IMR-90 (cell line): ENCODE data around the gene CCDC74A. TPM values are rescaled to one million over a fixed set of nuclear protein-coding genes. Genes with fewer than 3 reads are reported as not detected.
"Not testable (repeated sequence)": the region's sequence is repeated elsewhere in the genome, so short reads cannot be mapped to it uniquely, and the experiment has no call there.

Experiments
- ATAC-seq: fragments of 200-7000 bp; cut with Tn5 transposase; 2 replicates; pipeline ENCODE4 v1.9.1; 2020; ENCODE audit warnings: low read depth, mild to moderate bottlenecking, moderate library complexity
- BruUV-seq: library from RNA; stranded (reverse); fragments of 400-500 nt; replicated peaks from 2 replicates; lab custom pipeline; 2021; lab: Mats Ljungman, UMichigan
- CTCF ChIA-PET: fragments of 300-600 bp; formaldehyde crosslinking; extraction: SDS; loops from one replicate; lab custom pipeline; 2021; ENCODE audit warnings: antibody characterized with exemption; lab: Yijun Ruan, JAX
- POLR2A ChIA-PET: fragments of 300-600 bp; sonication (Branson Sonifier 250); formaldehyde crosslinking; loops from one replicate; lab custom pipeline; 2022; ENCODE audit warnings: antibody characterized with exemption; ENCODE audit not compliant: unreplicated experiment; lab: Charles Lee
- DNase-seq: peaks from one replicate; pipeline ENCODE4 v3.0.0; 2013
- H2AFZ ChIP-seq: replicated peaks from 2 replicates; pipeline ENCODE3; 2013; ENCODE audit warnings: low read length, mild to moderate bottlenecking; ENCODE audit not compliant: poor library complexity
- H2AK5ac ChIP-seq: 2 replicates; pipeline ENCODE4 v1.6.1; 2013; ENCODE audit warnings: low read depth, low read length, inconsistent platforms
- H2AK9ac ChIP-seq: replicated peaks from 2 replicates; pipeline ENCODE3; 2013; ENCODE audit warnings: mild to moderate bottlenecking, low read depth, low read length, moderate library complexity; ENCODE audit not compliant: poor library complexity
- H2BK120ac ChIP-seq: 2 replicates; pipeline ENCODE4 v1.6.1; 2013; ENCODE audit warnings: low read depth, low read length, inconsistent platforms
- H2BK15ac ChIP-seq: 3 replicates; pipeline ENCODE4 v1.6.1; 2013; ENCODE audit warnings: low read depth, low read length, inconsistent platforms
- H2BK20ac ChIP-seq: 2 replicates; pipeline ENCODE4 v1.6.1; 2013; ENCODE audit warnings: low read depth, mild to moderate bottlenecking, inconsistent platforms, low read length, moderate library complexity
- H2BK5ac ChIP-seq: 2 replicates; pipeline ENCODE4 v1.6.1; 2013; ENCODE audit warnings: mild to moderate bottlenecking, low read depth, low read length, inconsistent platforms; ENCODE audit not compliant: poor library complexity, severe bottlenecking
- H3K14ac ChIP-seq: replicated peaks from 2 replicates; pipeline ENCODE4 v1.6.1; 2013; ENCODE audit warnings: low read depth, low read length, inconsistent platforms
- H3K18ac ChIP-seq: 2 replicates; pipeline ENCODE4 v1.6.1; 2013; ENCODE audit warnings: low read depth, low read length, control low read depth
- H3K23ac ChIP-seq: 2 replicates; pipeline ENCODE4 v1.6.1; 2013; ENCODE audit warnings: low read depth, low read length, inconsistent platforms
- H3K27ac ChIP-seq: 2 replicates; pipeline ENCODE4 v1.5.1; 2013; ENCODE audit warnings: mild to moderate bottlenecking, control low read depth, low read length; ENCODE audit not compliant: insufficient read depth
- H3K27me3 ChIP-seq: 2 replicates; pipeline ENCODE4 v1.6.1; 2013; ENCODE audit warnings: low read length; ENCODE audit not compliant: control insufficient read depth, insufficient read depth
- H3K36me3 ChIP-seq: 2 replicates; pipeline ENCODE4 v1.6.1; 2013; ENCODE audit warnings: low read length, mixed read lengths; ENCODE audit not compliant: control insufficient read depth, insufficient read depth
- H3K4ac ChIP-seq: 2 replicates; pipeline ENCODE4 v1.6.1; 2013; ENCODE audit warnings: low read depth, low read length, inconsistent platforms
- H3K4me1 ChIP-seq: 2 replicates; pipeline ENCODE4 v1.6.1; 2013; ENCODE audit warnings: low read length, mixed read lengths; ENCODE audit not compliant: control insufficient read depth, insufficient read depth
- H3K4me2 ChIP-seq: 2 replicates; pipeline ENCODE4 v1.6.1; 2013; ENCODE audit warnings: low read depth, mild to moderate bottlenecking, control low read depth, low read length, moderate library complexity
- H3K4me3 ChIP-seq: 2 replicates; pipeline ENCODE4 v1.5.1; 2013; ENCODE audit warnings: low read depth, mild to moderate bottlenecking, control low read depth, low read length, moderate library complexity; ENCODE audit not compliant: insufficient read depth
- H3K56ac ChIP-seq: 2 replicates; pipeline ENCODE4 v1.6.1; 2013; ENCODE audit warnings: low read length, inconsistent platforms; ENCODE audit not compliant: insufficient read depth; ENCODE audit errors: extremely low read depth
- H3K79me1 ChIP-seq, 2 experiments: 2 replicates each; pipeline ENCODE4 v1.6.1; 2013; ENCODE audit warnings: low read length in 2 of 2, inconsistent platforms in 1 of 2, low read depth in 1 of 2
- H3K9ac ChIP-seq: 2 replicates; pipeline ENCODE4 v1.6.1; 2013; ENCODE audit warnings: low read depth, low read length, control low read depth
- H3K9me1 ChIP-seq: 2 replicates; pipeline ENCODE4 v1.6.1; 2013; ENCODE audit warnings: low read length, inconsistent platforms; ENCODE audit not compliant: insufficient read depth
- H3K9me3 ChIP-seq: 2 replicates; pipeline ENCODE4 v1.6.1; 2013; ENCODE audit warnings: low read length; ENCODE audit not compliant: control insufficient read depth, insufficient read depth
- H4K20me1 ChIP-seq: 2 replicates; pipeline ENCODE4 v1.6.1; 2013; ENCODE audit warnings: low read length, inconsistent platforms; ENCODE audit not compliant: insufficient read depth
- H4K5ac ChIP-seq: 2 replicates; pipeline ENCODE4 v1.6.1; 2013; ENCODE audit warnings: mild to moderate bottlenecking, low read depth, low read length, control low read depth
- H4K8ac ChIP-seq, 2 experiments: 2 replicates each; pipeline ENCODE4 v1.6.1; 2013; ENCODE audit warnings: low read depth in 2 of 2, low read length in 2 of 2, control low read depth in 1 of 2, inconsistent platforms in 1 of 2
- H4K91ac ChIP-seq: 2 replicates; pipeline ENCODE4 v1.6.1; 2013; ENCODE audit warnings: low read depth, low read length, inconsistent platforms; ENCODE audit not compliant: insufficient read depth
- WGBS, 2 experiments: methylation state at CpG; one replicate each; pipeline versions ENCODE4 v1.1.5 to v1.1.7; 2013; ENCODE audit warnings: missing lambda C conversion rate in 2 of 2; ENCODE audit not compliant: insufficient read length in 1 of 2; ENCODE audit errors: extremely low coverage in 2 of 2; 5-methylcytosine and 5-hydroxymethylcytosine counted together
- dilution Hi-C: fragments of 300-500 bp; cut with HindIII; formaldehyde crosslinking; loops from one replicate; pipeline ENCODE4 v1.14.3; 2018; ENCODE audit warnings: low sequenced_read_pairs; ENCODE audit not compliant: unreplicated experiment
- in situ Hi-C: fragments of 300-500 bp; cut with MboI; formaldehyde crosslinking; loops from 3 replicates; pipeline ENCODE4 v1.14.3; 2019; ENCODE audit warnings: low sequenced_read_pairs, inconsistent platforms, mixed read lengths
- intact Hi-C: fragments of 100-400 bp; cut with micrococcal nuclease; formaldehyde crosslinking; loops from 2 replicates; pipeline ENCODE4 v1.10.0; 2022
- polyA plus RNA-seq, 3 experiments: library from polyadenylated mRNA; depleted of rRNA; stranded (reverse); fragments of >200 nt; gene quantifications; 2 replicates each; pipeline ENCODE4 v1.2.3, GENCODE V29; 2012; ENCODE audit warnings: low replicate concordance in 1 of 3
- total RNA-seq: library from RNA; depleted of rRNA; stranded (reverse); fragments of >200 nt; gene quantifications from 2 replicates; pipeline ENCODE4 v1.2.3, GENCODE V29; 2012

Gene CCDC74A
- total and polyA plus RNA-seq, 2 of the 4 experiments (the other 2 are of a cell fraction), result 3.8 to 11.9 TPM

GRCh38 chr2:131533609-131534316 is 6.1 kb downstream of the CCDC74A start:
- intact Hi-C loops, H3K56ac ChIP-seq, H2BK120ac ChIP-seq, H3K4ac ChIP-seq, H4K20me1 ChIP-seq, H2AK9ac ChIP-seq, DNase-seq, POLR2A ChIA-PET, H3K36me3 ChIP-seq, H2BK15ac ChIP-seq, in situ Hi-C loops, H4K5ac ChIP-seq, H3K9ac ChIP-seq, H3K14ac ChIP-seq, H3K4me3 ChIP-seq, dilution Hi-C loops, H2BK20ac ChIP-seq, H2AK5ac ChIP-seq, H2AFZ ChIP-seq, H2BK5ac ChIP-seq, BruUV-seq, H3K4me2 ChIP-seq, H3K79me1 ChIP-seq, H3K23ac ChIP-seq, H4K91ac ChIP-seq, CTCF ChIA-PET, ATAC-seq, H3K27me3 ChIP-seq, H3K18ac ChIP-seq, H3K27ac ChIP-seq, H3K9me3 ChIP-seq, H3K4me1 ChIP-seq, H3K9me1 ChIP-seq, H4K8ac ChIP-seq: not testable (repeated sequence)
- 83% methylated on average over 2 of the region's 17 CpGs; no CpG with 5 or more reads in 1 of the 2 experiments for WGBS, 2 experiments

GRCh38 chr2:131534317-131534672 is 6.6 kb downstream of the CCDC74A start:
- H3K4me1 ChIP-seq, H3K79me1 ChIP-seq, H3K9me1 ChIP-seq, H2AK9ac ChIP-seq, in situ Hi-C loops, H4K91ac ChIP-seq, H3K18ac ChIP-seq, H3K23ac ChIP-seq, H3K27ac ChIP-seq, H3K14ac ChIP-seq, CTCF ChIA-PET, H2BK5ac ChIP-seq, H4K8ac ChIP-seq, DNase-seq, H3K9me3 ChIP-seq, BruUV-seq, H2BK20ac ChIP-seq, H3K9ac ChIP-seq, H4K5ac ChIP-seq, H3K36me3 ChIP-seq, POLR2A ChIA-PET, ATAC-seq, H3K56ac ChIP-seq, H4K20me1 ChIP-seq, H3K27me3 ChIP-seq, dilution Hi-C loops, intact Hi-C loops, H2AK5ac ChIP-seq, H2BK120ac ChIP-seq, H3K4ac ChIP-seq, H2BK15ac ChIP-seq, H3K4me3 ChIP-seq, H2AFZ ChIP-seq, H3K4me2 ChIP-seq: not testable (repeated sequence)
- WGBS, 2 experiments, result no CpG with 5 or more reads among the region's 13 CpGs
